ENCODE results near the gene ADCY3.
"Not testable (repeated sequence)": the region's sequence is repeated elsewhere in the genome, so short reads cannot be mapped to it uniquely, and the experiment has no call there.

ADCY3 gene

GRCh38 chr2:24842081-24843050 is 77.7 kb downstream of the ADCY3 start:
- DNase-seq, result no peak

DNA sequence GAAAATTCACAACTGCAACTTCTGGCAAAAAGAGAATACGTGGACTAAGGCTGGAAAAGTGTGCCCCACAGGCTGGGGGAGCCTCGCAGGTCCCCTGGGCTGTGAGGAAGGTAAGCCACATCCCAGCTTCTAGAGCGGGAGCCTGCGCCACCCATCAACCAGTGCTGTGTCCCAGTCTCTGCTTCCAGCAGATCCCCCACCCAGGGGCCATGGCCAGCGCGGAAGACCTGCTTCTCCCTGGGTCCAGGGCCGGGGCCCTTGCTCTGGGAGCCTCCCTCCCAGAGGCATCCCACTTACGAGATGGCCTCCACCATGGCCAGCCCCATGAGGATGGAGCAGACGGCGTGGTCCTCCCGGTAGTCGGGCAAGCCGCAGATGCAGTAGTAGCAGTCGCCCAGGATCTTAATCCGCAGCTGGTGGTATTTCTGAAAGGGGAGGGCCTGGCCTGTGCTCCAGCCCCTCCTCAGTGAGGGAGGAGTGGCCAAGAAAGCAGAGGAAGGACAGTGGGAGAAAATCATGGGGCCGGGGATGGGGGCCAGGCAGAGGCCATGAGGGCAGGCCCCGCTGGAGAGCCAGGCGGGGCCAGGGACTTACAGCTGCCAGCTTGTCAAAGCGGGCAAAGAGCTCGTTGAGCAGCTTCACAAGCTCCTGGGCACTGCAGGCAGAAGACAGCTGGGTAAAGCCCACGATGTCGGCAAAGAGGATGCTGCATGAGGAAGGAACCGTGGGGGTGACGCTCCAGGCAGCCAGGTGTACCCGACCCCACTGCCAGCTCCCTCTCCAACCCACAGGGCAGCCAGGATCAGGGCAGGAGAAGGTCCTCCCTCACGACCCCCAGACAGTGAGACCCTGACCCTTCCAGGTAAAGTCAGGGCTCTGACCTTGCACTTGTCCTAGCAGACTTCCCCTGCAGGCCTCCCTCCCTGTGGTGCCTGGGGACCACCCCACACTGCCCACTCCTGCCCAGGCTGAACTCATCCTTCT is 78.8 kb downstream of the ADCY3 start:
- DNase-seq, result no peak

- DNase-seq, result no peak
These were observed 79.7 kb downstream of the ADCY3 start for GRCh38 chr2:24840164-24840869.

- DNase-seq, result no peak
These were observed 80.3 kb downstream of the ADCY3 start for GRCh38 chr2:24839729-24840128.

DNA sequence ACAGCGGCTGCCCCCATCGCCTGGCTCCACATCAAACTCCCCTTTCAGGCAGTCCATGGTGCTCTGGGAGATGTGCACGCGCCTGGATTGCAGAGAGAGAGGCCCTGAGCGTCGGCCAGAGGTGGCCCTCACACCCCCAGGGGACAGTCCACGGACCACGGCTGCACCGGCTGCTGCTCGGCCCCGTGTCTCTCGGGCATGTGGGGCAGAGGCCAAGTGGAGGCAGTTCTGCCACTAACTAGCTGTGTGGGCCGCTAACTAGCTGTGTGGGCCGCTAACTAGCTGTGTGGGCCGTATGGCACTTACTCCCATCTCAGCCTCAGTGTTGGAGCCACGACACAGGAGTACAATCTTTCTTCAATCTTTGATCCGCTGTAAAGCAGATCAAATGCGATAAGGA is 81.5 kb downstream of the ADCY3 start:
- DNase-seq, result no peak

DNA sequence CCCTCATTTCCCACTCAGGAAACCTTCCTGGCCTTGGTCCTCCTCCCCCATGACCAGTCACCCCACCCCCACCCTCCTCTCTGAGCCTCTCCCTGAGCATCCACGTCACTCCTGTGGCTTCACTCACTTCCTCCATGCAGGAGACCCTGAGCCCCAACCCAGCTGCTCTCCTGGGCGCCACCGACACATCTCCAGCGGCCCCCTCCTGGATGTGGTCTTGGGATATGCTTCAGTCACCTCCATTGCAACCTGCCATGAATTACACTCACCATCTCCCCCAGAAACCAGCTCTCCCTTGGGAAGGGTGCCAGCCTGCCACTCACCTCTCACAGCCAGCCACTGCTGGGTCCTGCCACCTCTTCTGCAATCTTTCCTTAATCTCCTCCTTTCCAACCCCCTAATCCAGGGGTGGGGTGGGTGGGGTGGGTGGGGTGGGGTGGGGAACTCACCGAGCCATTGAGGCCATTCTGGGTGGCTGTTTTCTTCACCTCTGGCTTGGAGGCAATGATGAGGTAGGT is 82.0 kb downstream of the ADCY3 start:
- DNase-seq, result no peak

- no peak for DNase-seq
These were observed 83.3 kb downstream of the ADCY3 start for GRCh38 chr2:24836706-24837105.

DNA sequence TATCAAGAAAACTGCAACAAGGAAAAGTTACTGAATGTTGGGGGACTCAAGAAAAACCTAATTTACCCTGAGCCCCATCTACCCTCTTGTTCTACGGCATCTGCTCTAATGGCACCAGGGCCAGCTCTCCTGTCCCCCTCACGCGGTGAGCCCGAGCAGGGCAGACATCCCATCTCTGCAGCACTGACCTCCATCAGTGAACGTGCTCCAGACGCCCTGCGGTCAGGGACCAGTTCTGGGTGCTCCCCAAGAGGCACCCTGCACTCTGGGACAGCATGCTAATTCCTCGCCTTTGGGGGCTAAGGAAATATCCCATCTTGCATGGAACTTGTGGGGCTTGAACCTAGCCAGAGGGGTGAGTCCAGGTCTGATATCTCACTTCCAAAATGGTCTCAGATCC is 83.8 kb downstream of the ADCY3 start:
- no peak for DNase-seq

- DNase-seq, result not testable (repeated sequence)
These were observed 84.6 kb downstream of the ADCY3 start for GRCh38 chr2:24835411-24835810.

- DNase-seq, result no peak
These were observed 85.2 kb downstream of the ADCY3 start for GRCh38 chr2:24834733-24835395.

DNA sequence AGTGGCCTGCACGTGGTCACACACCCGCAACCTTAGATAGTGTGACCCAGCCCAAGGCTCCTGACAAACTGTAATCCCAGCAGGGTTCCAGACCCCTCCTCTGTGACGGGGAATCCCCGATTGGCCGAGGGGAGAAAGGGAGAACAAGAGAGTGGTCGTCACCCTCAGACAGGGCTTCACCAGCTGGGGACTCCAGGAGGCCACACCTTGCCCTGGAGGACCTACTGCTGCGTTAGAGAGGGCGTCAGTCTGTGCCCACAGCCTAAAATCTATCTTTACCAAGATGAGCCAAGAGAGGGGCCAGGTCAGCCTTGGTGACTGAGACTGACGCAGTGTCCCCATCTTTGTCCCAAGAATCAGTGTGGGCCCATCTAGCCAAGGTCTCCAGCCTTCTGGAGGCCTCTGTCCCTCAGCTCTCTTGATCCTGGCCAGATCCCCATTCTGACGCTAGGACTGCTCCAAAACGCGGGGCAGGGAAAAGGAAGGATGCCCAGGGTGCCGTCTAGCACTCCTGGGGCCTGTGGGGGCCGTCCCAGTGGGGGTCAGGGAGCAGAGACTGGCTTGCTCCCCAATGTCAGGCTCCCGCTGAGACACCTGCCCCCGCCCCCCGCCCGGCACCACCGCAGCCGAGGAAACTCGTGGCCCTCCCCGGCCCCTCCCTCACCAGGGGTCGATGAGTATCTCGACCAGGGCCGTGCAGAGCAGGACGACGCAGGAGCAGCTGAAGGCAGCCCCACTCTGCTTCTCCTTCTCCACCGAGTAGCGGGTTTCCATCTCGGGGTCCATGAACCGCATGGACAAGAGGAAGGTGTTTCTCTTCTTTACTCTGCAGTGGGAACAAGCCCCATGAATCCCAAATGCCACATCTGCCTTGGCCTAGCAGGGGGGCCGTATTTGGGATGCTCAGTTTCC is 86.0 kb downstream of the ADCY3 start:
- no peak for DNase-seq

GRCh38 chr2:24832931-24833701 is 86.9 kb downstream of the ADCY3 start:
- no peak for DNase-seq

DNA sequence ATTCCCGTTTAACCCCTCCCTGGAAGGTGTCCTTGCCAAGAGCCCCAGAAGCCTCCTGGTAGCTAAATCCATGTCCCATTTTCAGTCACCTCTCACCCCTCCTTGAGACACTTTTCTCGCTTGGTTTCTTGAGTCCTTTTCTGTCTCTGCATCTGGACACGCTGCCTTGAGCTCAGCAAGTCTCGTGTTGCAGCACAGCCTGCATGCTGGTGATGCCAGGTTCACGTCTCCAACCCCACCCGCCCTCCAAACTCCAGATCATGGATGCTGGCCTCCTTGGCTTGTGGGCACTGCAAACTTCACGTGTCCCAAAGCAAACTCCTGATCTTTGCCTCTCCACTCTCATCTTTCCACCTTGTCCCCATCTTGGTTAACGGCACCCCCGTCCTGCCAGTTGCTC is 87.5 kb downstream of the ADCY3 start:
- no peak for DNase-seq

DNA sequence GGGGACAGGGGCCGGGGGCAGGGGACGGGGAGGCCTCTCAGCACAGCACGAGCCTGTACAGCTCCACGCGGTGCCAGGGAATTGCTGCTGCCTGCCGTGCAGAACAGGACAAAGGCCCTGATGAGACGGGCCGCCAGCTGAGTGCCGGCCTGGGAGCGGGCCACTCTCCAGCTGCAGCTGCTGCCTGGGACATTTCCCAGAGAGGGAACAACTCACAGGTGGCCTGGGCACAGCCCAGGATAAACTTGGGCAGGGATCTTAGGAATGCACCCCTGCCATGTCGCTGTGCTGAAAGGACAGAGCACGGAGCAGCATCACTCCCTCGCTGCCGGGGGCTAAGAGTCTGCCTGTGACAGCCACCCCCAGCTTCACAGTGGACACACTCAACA is 88.0 kb downstream of the ADCY3 start:
- DNase-seq, result no peak

DNA sequence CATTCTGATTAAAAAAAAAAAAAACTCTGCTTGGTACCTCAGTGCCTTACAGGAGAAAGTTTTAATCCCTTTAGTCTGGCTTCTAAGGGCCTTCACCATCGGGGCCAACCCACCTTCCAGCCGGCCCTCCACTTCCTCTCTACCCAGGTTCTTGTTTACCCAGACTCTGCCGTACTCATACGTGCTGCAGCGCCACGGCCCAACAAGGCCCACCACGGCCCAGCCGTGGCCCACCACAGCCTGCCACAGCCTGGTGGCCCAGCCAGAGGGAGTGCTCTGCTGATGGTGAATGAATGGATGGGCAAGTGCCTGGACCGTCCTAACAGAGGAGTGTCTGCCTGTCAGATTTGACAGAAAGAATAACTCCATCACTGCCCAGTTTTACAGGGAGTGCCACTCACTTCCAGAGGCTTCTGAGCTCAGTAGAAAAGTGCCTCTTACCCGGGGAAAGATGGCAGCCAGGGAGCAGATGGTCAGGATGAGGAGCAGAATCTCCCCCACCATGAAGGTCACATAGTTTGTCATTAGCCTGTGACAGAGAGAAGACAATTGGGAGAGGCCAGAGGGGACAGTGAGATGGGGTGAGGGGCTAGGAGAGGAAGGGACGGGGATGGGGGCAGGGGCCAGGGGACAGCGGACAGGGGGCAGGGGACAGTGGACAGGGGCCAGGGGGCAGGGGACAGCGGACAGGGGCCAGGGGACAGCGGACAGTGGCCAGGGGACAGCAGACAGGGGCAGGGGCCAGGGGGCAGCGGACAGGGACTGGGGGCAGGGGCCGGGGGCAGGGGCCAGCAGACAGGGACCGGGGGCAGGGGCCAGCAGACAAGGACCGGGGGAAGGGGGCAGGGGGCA is 88.6 kb downstream of the ADCY3 start:
- no peak for DNase-seq

DNA sequence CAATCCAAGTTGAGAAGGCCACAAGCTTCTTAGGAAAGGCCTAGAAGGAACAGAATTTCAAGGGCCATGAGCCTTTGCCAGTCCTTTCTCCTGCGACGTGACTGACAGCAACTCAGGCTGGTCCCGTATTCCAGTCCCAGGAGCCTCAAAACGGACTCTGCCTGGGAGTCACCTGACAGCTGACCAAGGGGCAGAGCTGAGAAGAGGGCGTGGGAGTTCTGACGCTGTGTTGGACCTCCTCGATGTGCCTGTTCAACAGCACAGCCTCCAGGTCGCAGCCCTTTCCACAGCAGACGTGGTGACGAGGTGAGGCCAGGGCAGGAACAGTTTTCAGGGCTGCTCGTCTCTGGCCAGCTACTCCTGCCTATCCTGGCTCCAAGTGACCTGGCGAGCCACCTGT is 89.3 kb downstream of the ADCY3 start:
- no peak for DNase-seq

- no peak for DNase-seq
These were observed 89.7 kb downstream of the ADCY3 start for GRCh38 chr2:24830351-24830750.

- no peak for DNase-seq
These were observed 91.6 kb downstream of the ADCY3 start for GRCh38 chr2:24828238-24828996.
